Endothelial cell of umbilical vein (primary cell): ENCODE data around the gene GRXCR2. TPM values are rescaled to one million over a fixed set of nuclear protein-coding genes. Genes with fewer than 3 reads are reported as not detected.

Experiments used
- BruUV-seq: library from RNA; stranded (reverse); fragments of 400-500 nt; replicated peaks from 2 replicates; lab custom pipeline; 2021; lab: Mats Ljungman, UMichigan
- CTCF ChIA-PET: fragments of 300-600, 350-600 bp; sonication (Branson Sonifier 250); formaldehyde crosslinking; loops from one replicate; lab custom pipeline; 2021; ENCODE audit warnings: antibody characterized with exemption, inconsistent platforms; lab: Charles Lee
- POLR2A ChIA-PET: fragments of 300-600, 350-600 bp; sonication (Branson Sonifier 250); formaldehyde crosslinking; loops from one replicate; lab custom pipeline; 2021; ENCODE audit warnings: antibody characterized with exemption, inconsistent platforms; lab: Charles Lee
- DNase-seq: peaks from one replicate; pipeline ENCODE4 v3.0.0-alpha.2; 2011; ENCODE audit warnings: low read depth, low spot score
- FAIRE-seq: peaks from 2 replicates; lab custom pipeline; 2011; peaks lifted over from hg19 to GRCh38; lab: Jason Lieb, UNC
- H2AFZ ChIP-seq: 2 replicates; pipeline ENCODE4 v1.6.0; 2012; ENCODE audit warnings: low read depth, low read length, control low read depth, inconsistent platforms
- H3K27ac ChIP-seq: 2 replicates; pipeline ENCODE4 v1.5.1; 2011; ENCODE audit warnings: low read depth, mild to moderate bottlenecking, control low read depth, low read length, moderate library complexity; ENCODE audit not compliant: insufficient read depth
- H3K27me3 ChIP-seq, 2 experiments: 2 replicates each; pipeline versions ENCODE4 v1.6.0 to v1.6.1; 2011; ENCODE audit warnings: low read length in 2 of 2, mixed read lengths in 1 of 2; ENCODE audit not compliant: control insufficient read depth in 2 of 2, insufficient read depth in 2 of 2
- H3K36me3 ChIP-seq, 2 experiments: 2 replicates in 1 of 2; 3 replicates in 1 of 2; pipeline ENCODE4 v1.5.1; 2011; ENCODE audit warnings: low read length in 2 of 2, mild to moderate bottlenecking in 1 of 2, moderate library complexity in 1 of 2; ENCODE audit not compliant: control insufficient read depth in 2 of 2, insufficient read depth in 2 of 2; ENCODE audit errors: extremely low read depth in 1 of 2
- H3K4me1 ChIP-seq: 3 replicates; pipeline ENCODE4 v1.5.1; 2011; ENCODE audit warnings: mild to moderate bottlenecking, low read length; ENCODE audit not compliant: control insufficient read depth, insufficient read depth; ENCODE audit errors: extremely low read depth
- H3K4me2 ChIP-seq: 2 replicates; pipeline ENCODE4 v1.6.1; 2011; ENCODE audit warnings: low read length, control low read depth, mixed read lengths; ENCODE audit not compliant: insufficient read depth
- H3K4me3 ChIP-seq, 3 experiments: fragments of 200-600 bp in 1 of 3; sonication (generic), shearing (Covaris generic) in 1 of 3; replicated peaks in 1 of 3; 2 replicates each; pipeline ENCODE4 v1.5.1; 2011 to 2016; ENCODE audit warnings: control low read depth in 3 of 3, low read length in 3 of 3, mild to moderate bottlenecking in 2 of 3, inconsistent platforms in 1 of 3, low read depth in 1 of 3, moderate library complexity in 1 of 3; ENCODE audit not compliant: insufficient read depth in 1 of 3
- H3K79me2 ChIP-seq: 2 replicates; pipeline ENCODE4 v1.6.0; 2012; ENCODE audit warnings: low read length, inconsistent platforms; ENCODE audit not compliant: control insufficient read depth, insufficient read depth
- H3K9ac ChIP-seq: replicated peaks from 2 replicates; pipeline ENCODE3; 2011; ENCODE audit warnings: low read length, control low read depth; ENCODE audit not compliant: insufficient read depth; ENCODE audit errors: extremely low read depth
- H3K9me1 ChIP-seq: replicated peaks from 3 replicates; pipeline ENCODE4 v1.6.0; 2011; ENCODE audit warnings: mild to moderate bottlenecking, low read length; ENCODE audit not compliant: control insufficient read depth, insufficient read depth; ENCODE audit errors: extremely low read depth
- H3K9me3 ChIP-seq: replicated peaks from 2 replicates; pipeline ENCODE4 v1.5.1; 2012; ENCODE audit warnings: low read length, inconsistent platforms; ENCODE audit not compliant: control insufficient read depth, insufficient read depth
- H4K20me1 ChIP-seq: replicated peaks from 2 replicates; pipeline ENCODE3; 2011; ENCODE audit warnings: mild to moderate bottlenecking, low read length; ENCODE audit not compliant: control insufficient read depth, insufficient read depth; ENCODE audit errors: extremely low read depth
- GATA2 ChIP-seq: IDR thresholded peaks from 2 replicates; pipeline ENCODE4 v1.7.0; 2011; ENCODE audit warnings: low read depth, mild to moderate bottlenecking, moderate library complexity, mixed read lengths, low read length; ENCODE audit not compliant: insufficient read length, insufficient read depth
- JUN ChIP-seq: IDR thresholded peaks from 2 replicates; pipeline ENCODE4 v1.6.1; 2011; ENCODE audit warnings: borderline replicate concordance, low read depth; ENCODE audit not compliant: insufficient read length, insufficient read depth
- MYC ChIP-seq: IDR thresholded peaks from one replicate; pipeline ENCODE4 v1.6.1; 2011; ENCODE audit warnings: mild to moderate bottlenecking, low read depth, low read length
- POLR2A ChIP-seq: IDR thresholded peaks from 2 replicates; pipeline ENCODE4 v1.6.1; 2012; ENCODE audit warnings: low read depth, mild to moderate bottlenecking, control low read depth, low read length
- POLR2AphosphoS5 ChIP-seq: IDR thresholded peaks from 2 replicates; pipeline ENCODE4 v1.6.1; 2012; ENCODE audit warnings: low read depth, mild to moderate bottlenecking, control low read depth, low read length, moderate library complexity; ENCODE audit not compliant: insufficient read depth
- dilution Hi-C: fragments of 300-500 bp; cut with MboI; formaldehyde crosslinking; loops from one replicate; pipeline ENCODE4 v1.15.0; 2019; ENCODE audit warnings: low sequenced_read_pairs; ENCODE audit not compliant: extremely low pct_ligation_motif_present
- intact Hi-C: fragments of 100-400 bp; cut with micrococcal nuclease; formaldehyde crosslinking; loops from one replicate; pipeline ENCODE4 v1.10.0; 2022
- polyA plus RNA-seq, 4 experiments: library from polyadenylated mRNA; depleted of rRNA in 3 of 4; stranded (reverse) in 3 of 4; unstranded in 1 of 4; fragments of >200 nt; gene quantifications; 2 replicates each; pipeline versions ENCODE4 v1.2.1 to v1.2.3, GENCODE V29; 2011 to 2012; ENCODE audit warnings: missing spikeins in 1 of 4
- total RNA-seq: library from RNA; stranded (reverse); gene quantifications from 2 replicates; pipeline ENCODE4 v1.2.3, GENCODE V29; 2021

GRXCR2 gene
- total and polyA plus RNA-seq, 2 donors (not counting 3 experiments of a cell fraction or from before 2014, with no cell fraction given), result not detected

GRCh38 chr5:145841299-145841698 is 31.5 kb downstream of the GRXCR2 start:
- no peak for DNase-seq
- Histone ChIP-seq H3K9ac (no peak overlapping the region), H3K79me2 (no peaks in the 10 kb centered on the region), H3K4me1 (no peaks in the 10 kb centered on the region), H3K36me3 (no peaks in the 10 kb centered on the region), H3K4me3 (no peak overlapping the region), H4K20me1 (no peaks in the 10 kb centered on the region), H3K27ac (no peak overlapping the region), H3K27me3 (no peaks in the 10 kb centered on the region), H2AFZ (no peak overlapping the region), H3K9me1 (no peaks in the 10 kb centered on the region), H3K9me3 (no peaks in the 10 kb centered on the region), H3K4me2 (no peak overlapping the region)
- dilution Hi-C loops, result no loop called here
- ChIA-PET CTCF (interaction anchor here (0.8 to 2.8 kb wide), 3 partner anchors 16 to 140 kb away, joined by 3 to 12 read pairs (median 4); no protein-coding TSS in a partner anchor), POLR2A (no interaction called here)
- no peak for FAIRE-seq
- no TSS peak for BruUV-seq
- intact Hi-C loops, result no loop called here
- TF ChIP-seq JUN (no peak), POLR2A (no peak), GATA2 (no peak), POLR2AphosphoS5 (no peak), MYC (no peak)

- dilution Hi-C loops (no loop called here), intact Hi-C loops (no loop called here)
- H3K4me1 ChIP-seq, result peaks cover 4% of the 10 kb centered on the region
- no peak overlapping the region for H3K9ac ChIP-seq
- DNase-seq (no peak), FAIRE-seq (no peak)
- H2AFZ ChIP-seq, result no peak overlapping the region
- H3K79me2 ChIP-seq, result no peaks in the 10 kb centered on the region
- no TSS peak for BruUV-seq
- TF ChIP-seq POLR2A, result no peak
- no peak overlapping the region for H3K4me2 ChIP-seq
- no peaks in the 10 kb centered on the region for H3K27me3 ChIP-seq
- no peaks in the 10 kb centered on the region for H3K9me3 ChIP-seq
- no peak overlapping the region for H3K27ac ChIP-seq
- POLR2A ChIA-PET, result no interaction called here
- no peaks in the 10 kb centered on the region for H4K20me1 ChIP-seq
- no peaks in the 10 kb centered on the region for H3K36me3 ChIP-seq
- CTCF ChIA-PET, result interaction anchor here (0.9 to 2.8 kb wide), 2 partner anchors 47 to 140 kb away, joined by 3 to 12 read pairs; no protein-coding TSS in a partner anchor
- H3K9me1 ChIP-seq, result no peaks in the 10 kb centered on the region
- no peak overlapping the region for H3K4me3 ChIP-seq
These were observed 32.2 kb downstream of the GRXCR2 start for GRCh38 chr5:145840458-145841132.
